Activated CD4-positive, alpha-beta T cell treated with anti-CD3 and anti-CD28 coated beads for 36 hours (primary cell): ENCODE data around the gene STYK1. TPM values are rescaled to one million over a fixed set of nuclear protein-coding genes. Genes with fewer than 3 reads are reported as not detected.

Experiments used
- ATAC-seq: fragments of 200-7000 bp; cut with Tn5 transposase; one replicate; pipeline ENCODE4 v1.10.0; 2021; ENCODE audit warnings: mild to moderate bottlenecking, moderate library complexity
- CTCF ChIA-PET: fragments of 350-600 bp; sonication (Branson Sonifier 250); formaldehyde crosslinking; loops from one replicate; lab custom pipeline; 2021; ENCODE audit warnings: antibody characterized with exemption; lab: Charles Lee
- POLR2A ChIA-PET: fragments of 350-600 bp; sonication (Branson Sonifier 250); formaldehyde crosslinking; loops from one replicate; lab custom pipeline; 2021; ENCODE audit warnings: antibody characterized with exemption, inconsistent platforms; lab: Charles Lee
- DNase-seq: peaks from one replicate; pipeline ENCODE4 v3.0.0-alpha.2; 2020
- H3K27ac Mint-ChIP-seq: one replicate; pipeline ENCODE4 v1.8.0; 2021; ENCODE audit warnings: mixed read lengths
- H3K27me3 Mint-ChIP-seq: one replicate; pipeline ENCODE4 v1.8.0; 2021; ENCODE audit warnings: mixed read lengths
- H3K36me3 Mint-ChIP-seq: one replicate; pipeline ENCODE4 v1.8.0; 2021; ENCODE audit warnings: low read depth, mixed read lengths
- H3K4me1 Mint-ChIP-seq: one replicate; pipeline ENCODE4 v1.8.0; 2021; ENCODE audit warnings: mixed read lengths
- H3K4me3 Mint-ChIP-seq: one replicate; pipeline ENCODE4 v1.8.0; 2021; ENCODE audit warnings: mild to moderate bottlenecking, moderate library complexity, mixed read lengths
- H3K9me3 Mint-ChIP-seq: one replicate; pipeline ENCODE4 v1.8.0; 2021; ENCODE audit warnings: low read depth, mixed read lengths
- intact Hi-C, 2 experiments: fragments of 100-400 bp; cut with DNase I in 1 of 2; cut with micrococcal nuclease in 1 of 2; formaldehyde crosslinking; loops; one replicate each; pipeline versions ENCODE4 v1.14.2 to v1.15.1; 2022 to 2024; cut with DNase I, micrococcal nuclease
- total RNA-seq, 2 experiments: library from RNA; stranded (reverse); gene quantifications; one replicate each; pipeline ENCODE4 v1.2.3, GENCODE V29; 2021

The STYK1 gene
- total RNA-seq, 2 experiments from 2014 or later, result not detected

DNA sequence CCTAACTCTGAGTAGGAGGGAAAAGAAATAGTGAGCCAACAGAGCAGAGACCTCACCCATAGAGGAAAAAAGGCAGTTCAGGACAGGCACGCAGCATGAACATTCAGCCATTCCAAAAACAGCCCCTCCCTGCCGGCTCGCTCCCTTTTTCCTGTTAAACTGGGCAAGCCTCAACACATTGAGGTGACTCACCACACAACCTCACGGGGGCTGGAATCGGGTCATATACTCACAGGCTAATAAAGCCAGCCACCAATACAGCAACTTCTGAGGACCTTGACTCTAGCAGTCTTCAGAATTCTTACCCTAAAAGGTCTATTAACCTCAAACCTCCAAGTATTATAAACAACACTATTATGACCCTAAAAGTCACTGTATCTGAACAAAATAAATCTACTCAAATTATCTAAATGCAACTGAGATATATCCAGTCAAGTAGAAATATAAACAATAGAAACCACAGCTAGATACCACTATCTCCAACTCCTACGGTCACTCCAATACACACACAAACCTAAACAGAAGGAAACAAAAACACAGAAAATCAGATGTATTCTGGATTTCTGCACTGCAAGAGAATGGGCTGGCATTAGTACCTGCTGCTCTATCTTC lies 43.0 kb upstream of the STYK1 start:
- ATAC-seq (no peak), DNase-seq (no peak)
- H3K27me3 Mint-ChIP-seq, result peaks cover 13% of the 10 kb centered on the region
- intact Hi-C loops, result no loop called here
- H3K4me3 Mint-ChIP-seq, result no peak overlapping the region
- no peaks in the 10 kb centered on the region for H3K9me3 Mint-ChIP-seq
- H3K36me3 Mint-ChIP-seq, result peaks cover 61% of the 10 kb centered on the region
- ChIA-PET CTCF (interaction anchor here (1.0 kb wide), 1 partner anchor 8 kb away, joined by 3 read pairs; no protein-coding TSS in a partner anchor), POLR2A (no interaction called here)
- no peak overlapping the region for H3K27ac Mint-ChIP-seq
- H3K4me1 Mint-ChIP-seq, result peaks cover 36% of the 10 kb centered on the region

DNA sequence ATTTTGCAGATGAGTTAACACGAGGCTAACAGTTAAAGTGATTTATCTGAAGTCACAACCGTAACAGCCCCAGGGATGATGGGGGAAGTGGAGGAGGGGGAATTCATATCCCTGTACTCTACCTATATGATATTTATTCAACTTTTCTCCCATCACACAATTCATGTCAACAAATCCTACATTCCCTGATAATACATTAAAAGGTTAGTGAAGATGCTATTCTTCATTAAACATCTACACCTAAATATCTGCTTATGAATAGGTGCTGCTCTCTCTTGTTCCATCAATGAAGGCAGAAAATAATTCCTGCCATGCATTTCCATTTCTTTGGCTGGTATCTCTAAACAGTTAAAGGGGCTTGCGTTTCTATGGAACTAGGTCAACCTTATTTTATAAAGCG lies 42.4 kb upstream of the STYK1 start:
- intact Hi-C loops, result no loop called here
- H3K36me3 Mint-ChIP-seq, result peaks cover 58% of the 10 kb centered on the region

DNA sequence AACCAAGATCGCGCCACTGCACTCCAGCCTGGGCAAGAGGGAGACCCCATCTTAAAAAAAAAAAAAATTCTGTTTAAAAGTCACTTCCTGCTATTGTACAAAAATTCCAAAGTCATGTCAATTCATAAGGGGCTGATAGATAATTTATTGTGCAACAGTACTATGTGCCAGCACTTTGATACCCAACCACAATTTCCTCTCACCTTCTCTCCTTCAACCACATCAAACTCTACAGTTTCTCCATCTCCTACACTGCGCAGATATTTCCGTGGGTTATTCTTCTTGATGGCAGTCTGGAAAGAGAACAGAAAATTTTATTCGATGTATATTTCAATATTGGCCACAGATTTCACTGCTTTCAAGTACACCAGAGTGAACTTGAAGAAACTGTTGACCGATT lies 41.6 kb upstream of the STYK1 start:
- H3K27ac Mint-ChIP-seq, result no peak overlapping the region
- no peak for DNase-seq
- peaks cover 27% of the 10 kb centered on the region for H3K4me1 Mint-ChIP-seq
- H3K36me3 Mint-ChIP-seq, result peaks cover 52% of the 10 kb centered on the region
- intact Hi-C loops, result no loop called here
- peaks cover 9% of the 10 kb centered on the region for H3K27me3 Mint-ChIP-seq
- ATAC-seq, result peak; percentile 55
- ChIA-PET CTCF (interaction anchor here (0.5 to 0.7 kb wide), 2 partner anchors 594 to 785 kb away, joined by 3 read pairs; no protein-coding TSS in a partner anchor), POLR2A (no interaction called here)
- no peak overlapping the region for H3K4me3 Mint-ChIP-seq
- no peaks in the 10 kb centered on the region for H3K9me3 Mint-ChIP-seq

More for the DNA sequence above, 42.4 kb upstream of the STYK1 start:
- H3K27me3 Mint-ChIP-seq, result peaks cover 11% of the 10 kb centered on the region
- POLR2A ChIA-PET, result no interaction called here
- H3K4me3 Mint-ChIP-seq, result no peak overlapping the region
- H3K27ac Mint-ChIP-seq, result no peak overlapping the region
- H3K9me3 Mint-ChIP-seq, result no peaks in the 10 kb centered on the region
- CTCF ChIA-PET, result interaction anchor here (0.7 to 1.0 kb wide), 2 partner anchors 8 to 594 kb away, joined by 3 read pairs; no protein-coding TSS in a partner anchor
- peaks cover 33% of the 10 kb centered on the region for H3K4me1 Mint-ChIP-seq
- DNase-seq (no peak), ATAC-seq (no peak)

DNA sequence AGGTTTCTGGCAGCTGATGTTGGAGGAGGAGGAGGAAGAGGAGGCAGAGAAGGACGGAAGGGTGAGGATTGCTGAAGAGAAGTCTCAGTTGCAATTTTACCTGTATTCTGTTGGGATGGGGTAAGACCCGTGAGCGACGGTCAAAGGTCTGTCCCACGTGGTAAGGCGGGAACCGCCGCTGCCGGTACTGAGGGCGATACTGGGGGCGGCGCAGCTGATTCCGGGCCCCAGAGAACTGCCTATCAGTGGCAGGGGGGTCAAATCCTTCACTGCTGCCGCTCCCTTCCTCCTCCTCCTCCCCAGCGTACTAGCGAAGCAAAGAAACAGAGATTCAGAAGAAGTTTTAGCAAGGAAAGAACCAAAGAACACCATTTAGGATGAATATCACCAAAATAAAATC lies 36.0 kb upstream of the STYK1 start:
- ChIA-PET CTCF (interaction anchor here (1.3 kb wide), 1 partner anchor 40 kb away, joined by 3 read pairs; no protein-coding TSS in a partner anchor), POLR2A (no interaction called here)
- H3K27me3 Mint-ChIP-seq, result peaks cover 10% of the 10 kb centered on the region
- ATAC-seq, result no peak
- H3K36me3 Mint-ChIP-seq, result peaks cover 66% of the 10 kb centered on the region
- DNase-seq, result no peak
- no peaks in the 10 kb centered on the region for H3K9me3 Mint-ChIP-seq
- H3K4me3 Mint-ChIP-seq, result no peak overlapping the region
- intact Hi-C loops, result no loop called here
- H3K27ac Mint-ChIP-seq, result no peak overlapping the region
- H3K4me1 Mint-ChIP-seq, result no peaks in the 10 kb centered on the region

DNA sequence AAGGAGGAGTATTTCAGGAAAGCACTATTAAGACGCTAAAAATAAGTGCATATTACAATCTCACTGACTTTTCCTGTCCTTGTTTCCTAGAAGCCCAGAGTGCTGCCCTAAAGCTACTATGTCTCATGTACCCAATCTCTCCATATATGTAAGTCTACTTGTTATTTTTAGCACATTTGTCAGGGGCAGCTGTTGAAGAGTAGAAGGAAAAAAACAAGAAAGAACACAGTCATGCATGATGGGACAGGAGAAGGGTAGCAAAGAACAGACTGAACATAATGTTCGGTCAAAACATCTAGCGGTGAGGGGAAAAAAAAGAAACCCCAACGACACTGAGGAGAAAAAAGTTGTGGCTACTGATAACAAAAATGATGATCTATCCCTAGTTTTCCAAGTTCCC lies 35.0 kb upstream of the STYK1 start:
- ChIA-PET CTCF (interaction anchor here (0.7 to 1.5 kb wide), 3 partner anchors 8 to 74 kb away, joined by 3 to 4 read pairs (median 3); no protein-coding TSS in a partner anchor), POLR2A (no interaction called here)
- no peak for DNase-seq
- H3K27ac Mint-ChIP-seq, result no peak overlapping the region
- H3K9me3 Mint-ChIP-seq, result no peaks in the 10 kb centered on the region
- ATAC-seq, result no peak
- peaks cover 10% of the 10 kb centered on the region for H3K27me3 Mint-ChIP-seq
- intact Hi-C loops, result no loop called here
- H3K4me3 Mint-ChIP-seq, result no peak overlapping the region
- H3K36me3 Mint-ChIP-seq, result peaks cover 67% of the 10 kb centered on the region
- no peaks in the 10 kb centered on the region for H3K4me1 Mint-ChIP-seq

DNA sequence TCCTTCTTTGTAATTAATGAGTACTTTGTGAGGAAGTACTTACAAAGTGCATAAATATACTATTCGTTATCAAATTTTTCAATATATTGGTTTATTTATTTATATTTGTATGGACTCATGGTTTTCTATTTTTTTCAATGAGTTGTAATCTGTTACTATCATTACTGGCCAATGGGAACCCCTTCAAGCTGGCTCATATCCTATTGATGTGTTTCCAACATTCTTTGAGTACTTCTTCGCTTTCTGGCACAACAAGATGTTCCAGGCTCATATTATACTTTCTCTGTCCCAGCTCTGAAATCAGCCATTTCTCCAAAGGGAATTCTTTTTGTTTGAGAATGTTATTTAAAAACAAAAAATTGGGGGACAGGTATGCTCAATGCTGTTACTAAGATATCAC lies 31.8 kb upstream of the STYK1 start:
- no peak overlapping the region for H3K27ac Mint-ChIP-seq
- no peaks in the 10 kb centered on the region for H3K9me3 Mint-ChIP-seq
- POLR2A ChIA-PET, result no interaction called here
- H3K36me3 Mint-ChIP-seq, result peaks cover 66% of the 10 kb centered on the region
- ATAC-seq (no peak), DNase-seq (no peak)
- peaks cover 10% of the 10 kb centered on the region for H3K27me3 Mint-ChIP-seq
- H3K4me3 Mint-ChIP-seq, result no peak overlapping the region
- peaks cover 13% of the 10 kb centered on the region for H3K4me1 Mint-ChIP-seq
- intact Hi-C loops, result no loop called here
- CTCF ChIA-PET, result interaction anchor here (0.6 to 1.1 kb wide), 2 partner anchors 466 to 791 kb away, joined by 3 read pairs; partner anchors contain the start of gene SMIM10L1

DNA sequence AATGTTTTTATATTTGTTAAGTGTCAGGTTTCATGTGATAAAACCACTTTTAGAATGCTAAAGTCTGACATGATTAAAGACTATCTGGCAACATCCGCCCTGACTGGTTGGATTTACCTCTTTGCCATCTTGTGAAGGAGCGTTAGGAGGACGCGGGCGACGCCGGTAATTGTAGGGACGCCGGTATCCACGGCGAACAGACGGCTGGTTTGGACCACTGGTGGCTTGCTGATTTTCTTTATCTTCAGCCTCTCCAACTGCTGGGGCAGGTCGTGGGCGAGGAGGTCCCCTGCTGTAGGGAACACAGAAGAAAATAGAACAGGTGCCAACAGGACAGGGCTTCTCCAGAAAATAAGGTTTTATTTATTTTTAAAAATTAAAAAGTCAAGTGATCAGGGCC lies 28.0 kb upstream of the STYK1 start:
- no peaks in the 10 kb centered on the region for H3K27me3 Mint-ChIP-seq
- ChIA-PET CTCF (no interaction called here), POLR2A (interaction anchor here (0.7 kb wide), 1 partner anchor 520 kb away, joined by 4 read pairs; no protein-coding TSS in a partner anchor)
- ATAC-seq (no peak), DNase-seq (no peak)
- no peak overlapping the region for H3K4me3 Mint-ChIP-seq
- H3K4me1 Mint-ChIP-seq, result peaks cover 16% of the 10 kb centered on the region
- no peaks in the 10 kb centered on the region for H3K9me3 Mint-ChIP-seq
- H3K36me3 Mint-ChIP-seq, result peaks cover 57% of the 10 kb centered on the region
- peak overlapping the region; percentile 68 for H3K27ac Mint-ChIP-seq
- intact Hi-C loops, result no loop called here

DNA sequence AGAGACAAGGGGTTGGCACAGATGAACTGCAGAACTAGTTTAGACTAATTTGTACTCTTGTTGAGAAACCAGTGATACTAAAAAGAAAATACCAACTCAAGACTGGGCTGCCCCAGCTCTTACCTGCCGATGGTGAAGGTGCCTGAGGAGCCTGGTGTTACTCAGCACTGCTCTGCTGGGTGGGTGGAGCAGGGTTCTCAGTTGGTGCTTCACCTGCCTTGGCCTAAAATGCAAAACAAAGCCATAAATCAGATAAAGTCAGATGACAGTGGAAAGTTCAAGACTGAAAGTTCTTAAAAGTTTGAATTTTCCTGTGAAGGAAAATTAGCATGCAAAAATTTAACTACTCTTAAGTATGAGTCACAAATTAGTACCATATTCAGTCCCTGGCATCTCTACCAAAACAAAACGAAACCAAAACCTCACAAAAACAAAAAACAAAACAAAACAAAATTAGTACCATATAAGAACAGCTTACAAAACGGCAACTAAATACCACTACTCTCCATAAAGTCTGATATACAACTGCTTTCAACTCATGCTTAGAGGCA lies 27.4 kb upstream of the STYK1 start:
- CTCF ChIA-PET, result no interaction called here
- DNase-seq (peak; percentile 61), ATAC-seq (peak; percentile 92)
- POLR2A ChIA-PET, result no interaction called here
- Mint-ChIP-seq H3K27ac (peak overlapping the region; percentile 68), H3K4me3 (no peak overlapping the region), H3K4me1 (peaks cover 16% of the 10 kb centered on the region), H3K36me3 (peaks cover 54% of the 10 kb centered on the region), H3K9me3 (no peaks in the 10 kb centered on the region), H3K27me3 (no peaks in the 10 kb centered on the region)
- intact Hi-C loops, result no loop called here

DNA sequence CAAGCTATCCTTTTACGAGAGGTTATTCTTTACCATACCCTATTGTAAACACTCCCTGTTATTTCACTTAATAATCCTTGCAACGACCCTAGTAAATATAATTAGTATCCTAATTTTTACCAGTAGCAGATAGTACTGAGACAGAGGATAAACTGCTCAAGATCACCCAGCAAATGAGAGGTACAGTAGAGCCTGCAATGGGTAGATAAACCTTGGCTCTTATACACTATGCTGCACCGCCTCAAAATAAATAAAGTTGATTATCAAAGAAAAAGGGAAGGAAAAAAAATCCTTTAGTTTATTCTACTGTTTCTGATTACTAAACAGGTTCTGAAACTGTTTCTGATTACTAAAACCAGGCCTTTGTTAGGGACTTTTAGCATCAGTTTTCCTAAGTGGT lies 26.7 kb upstream of the STYK1 start:
- Mint-ChIP-seq H3K4me3 (no peak overlapping the region), H3K36me3 (peaks cover 52% of the 10 kb centered on the region), H3K4me1 (peaks cover 16% of the 10 kb centered on the region), H3K27ac (peak overlapping the region; percentile 68), H3K9me3 (no peaks in the 10 kb centered on the region), H3K27me3 (no peaks in the 10 kb centered on the region)
- POLR2A ChIA-PET, result no interaction called here
- ATAC-seq (no peak), DNase-seq (no peak)
- CTCF ChIA-PET, result interaction anchor here (0.6 to 1.7 kb wide), 3 partner anchors 10 to 505 kb away, joined by 3 read pairs; no protein-coding TSS in a partner anchor
- intact Hi-C loops, result no loop called here

DNA sequence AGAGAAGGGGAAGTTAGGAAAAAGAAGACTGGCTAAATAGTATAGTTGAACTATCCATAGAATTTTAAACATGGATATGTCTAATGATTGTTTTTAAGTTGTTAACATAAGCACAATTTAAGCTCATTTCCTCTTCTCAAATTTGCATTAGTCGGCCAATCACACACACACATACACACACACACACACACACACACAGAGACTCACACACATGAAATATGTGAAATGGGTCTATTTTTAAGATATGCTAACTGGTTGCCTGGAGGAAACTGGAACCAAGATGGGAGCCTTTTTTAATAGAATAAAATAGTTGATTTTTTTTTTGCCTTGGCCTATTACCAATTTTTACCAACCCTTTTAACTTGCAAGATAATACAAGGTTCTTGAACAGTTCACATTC lies 24.0 kb upstream of the STYK1 start:
- no peak for ATAC-seq
- Mint-ChIP-seq H3K27me3 (no peaks in the 10 kb centered on the region), H3K27ac (no peak overlapping the region), H3K4me3 (no peak overlapping the region), H3K4me1 (peaks cover 16% of the 10 kb centered on the region), H3K9me3 (no peaks in the 10 kb centered on the region), H3K36me3 (peaks cover 45% of the 10 kb centered on the region)
- CTCF ChIA-PET, result interaction anchor here (0.6 to 1.7 kb wide), 2 partner anchors 24 to 52 kb away, joined by 3 to 8 read pairs; partner anchors contain the start of gene STYK1
- POLR2A ChIA-PET, result no interaction called here
- no peak for DNase-seq
- intact Hi-C loops, result no loop called here

DNA sequence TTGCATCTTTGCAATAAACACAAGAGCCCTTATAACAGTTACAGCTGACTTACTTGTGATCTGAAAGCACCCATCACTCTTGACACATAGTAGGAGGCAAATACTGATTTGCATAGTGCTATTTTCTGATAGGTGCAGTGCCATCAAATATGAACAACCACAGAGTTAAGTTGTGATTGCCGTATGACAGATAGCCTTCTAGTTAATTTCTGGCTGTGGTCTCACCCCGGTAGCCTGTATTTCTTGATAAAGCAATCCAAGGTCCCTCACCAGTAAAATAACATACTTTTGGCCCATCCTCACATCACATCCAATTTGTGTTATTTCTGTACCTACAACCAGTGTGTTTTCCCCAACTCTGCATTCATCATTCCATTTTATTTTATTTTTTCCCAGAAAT lies 23.3 kb upstream of the STYK1 start:
- ChIA-PET CTCF (interaction anchor here (0.8 to 1.7 kb wide), 3 partner anchors 22 to 201 kb away, joined by 3 to 8 read pairs (median 3); no protein-coding TSS in a partner anchor), POLR2A (no interaction called here)
- ATAC-seq, result no peak
- Mint-ChIP-seq H3K9me3 (no peaks in the 10 kb centered on the region), H3K27me3 (no peaks in the 10 kb centered on the region), H3K36me3 (peaks cover 41% of the 10 kb centered on the region), H3K4me1 (peaks cover 16% of the 10 kb centered on the region), H3K27ac (no peak overlapping the region), H3K4me3 (no peak overlapping the region)
- intact Hi-C loops, result no loop called here
- no peak for DNase-seq

DNA sequence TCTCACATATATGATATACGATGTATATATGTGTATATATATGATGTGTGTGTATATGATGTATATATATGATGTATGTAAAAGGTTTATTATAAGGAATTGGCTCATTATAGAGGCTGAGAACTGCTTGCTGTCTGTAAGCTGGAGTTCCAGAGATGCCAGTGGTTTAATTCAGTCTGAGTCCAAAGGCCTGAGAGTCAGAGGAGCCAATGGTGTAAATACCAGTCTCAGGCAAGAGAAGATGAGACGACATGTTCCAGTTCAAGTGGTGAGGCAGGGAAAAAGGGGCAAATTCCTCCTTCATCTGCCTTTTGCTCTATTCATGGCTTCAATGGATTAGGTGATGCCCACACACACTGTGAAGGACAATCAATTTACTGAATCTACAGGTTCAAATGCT lies 17.1 kb upstream of the STYK1 start:
- no peak for DNase-seq
- no peak for ATAC-seq
- Mint-ChIP-seq H3K4me3 (no peak overlapping the region), H3K36me3 (peaks cover 7% of the 10 kb centered on the region), H3K27me3 (peaks cover 3% of the 10 kb centered on the region), H3K9me3 (peaks cover 8% of the 10 kb centered on the region), H3K4me1 (no peaks in the 10 kb centered on the region), H3K27ac (no peak overlapping the region)
- ChIA-PET CTCF (no interaction called here), POLR2A (no interaction called here)
- intact Hi-C loops, result no loop called here
